HEK293 (cell line): Measurements from ENCODE around the gene C20orf204.
A peak's percentile ranks its signal among the peaks of the same experiment; 100 is the strongest.

Experiments used
- HOXA7 ChIP-seq: sonication (generic); formaldehyde crosslinking; IDR thresholded peaks from 2 replicates; pipeline ENCODE4 v1.8.1; 2022; ENCODE audit warnings: missing genetic modification reagents, borderline replicate concordance
- KLF8 ChIP-seq: fragments of 450-650 bp; formaldehyde crosslinking; IDR thresholded peaks from 2 replicates; pipeline ENCODE4 v1.5.1; 2016; ENCODE audit warnings: missing biosample characterization, missing genetic modification characterization
- RBAK ChIP-seq: fragments of 450-650 bp; formaldehyde crosslinking; IDR thresholded peaks from 2 replicates; pipeline ENCODE4 v1.5.1; 2016; ENCODE audit warnings: missing biosample characterization, missing genetic modification characterization
- ZBTB20 ChIP-seq: fragments of 450-650 bp; formaldehyde crosslinking; IDR thresholded peaks from 2 replicates; pipeline ENCODE4 v1.5.1; 2016; ENCODE audit warnings: missing biosample characterization, missing genetic modification characterization
- ZBTB48 ChIP-seq: fragments of 450-650 bp; formaldehyde crosslinking; IDR thresholded peaks from 2 replicates; pipeline ENCODE4 v1.5.1; 2016; ENCODE audit warnings: missing biosample characterization, missing genetic modification characterization
- ZBTB7A ChIP-seq: fragments of 450-650 bp; formaldehyde crosslinking; IDR thresholded peaks from 2 replicates; pipeline ENCODE4 v1.5.1; 2016; ENCODE audit warnings: low read depth, missing biosample characterization, missing genetic modification characterization
- ZBTB8A ChIP-seq: fragments of 450-650 bp; formaldehyde crosslinking; IDR thresholded peaks from 2 replicates; pipeline ENCODE4 v1.5.1; 2016; ENCODE audit warnings: missing biosample characterization, missing genetic modification characterization
- ZNF140 ChIP-seq: fragments of 450-650 bp; formaldehyde crosslinking; IDR thresholded peaks from 2 replicates; pipeline ENCODE4 v1.5.1; 2016; ENCODE audit warnings: missing biosample characterization, missing genetic modification characterization
- ZNF202 ChIP-seq: fragments of 450-650 bp; formaldehyde crosslinking; IDR thresholded peaks from 2 replicates; pipeline ENCODE4 v1.5.1; 2016; ENCODE audit warnings: missing biosample characterization, missing genetic modification characterization, borderline replicate concordance
- ZNF292 ChIP-seq: fragments of 450-650 bp; formaldehyde crosslinking; IDR thresholded peaks from 2 replicates; pipeline ENCODE4 v1.5.1; 2016; ENCODE audit warnings: low read depth, missing biosample characterization, missing genetic modification characterization, borderline replicate concordance
- ZNF433 ChIP-seq: fragments of 450-650 bp; formaldehyde crosslinking; IDR thresholded peaks from 2 replicates; pipeline ENCODE4 v1.5.1; 2016; ENCODE audit warnings: missing biosample characterization, missing genetic modification characterization, low read depth
- ZNF48 ChIP-seq: fragments of 450-650 bp; formaldehyde crosslinking; IDR thresholded peaks from 2 replicates; pipeline ENCODE4 v1.5.1; 2016; ENCODE audit warnings: missing biosample characterization, missing genetic modification characterization
- ZNF501 ChIP-seq: fragments of 450-650 bp; formaldehyde crosslinking; IDR thresholded peaks from 2 replicates; pipeline ENCODE4 v1.5.1; 2016; ENCODE audit warnings: missing biosample characterization, missing genetic modification characterization
- ZNF521 ChIP-seq: fragments of 450-650 bp; formaldehyde crosslinking; IDR thresholded peaks from 2 replicates; pipeline ENCODE4 v1.5.1; 2017; ENCODE audit warnings: missing biosample characterization, mild to moderate bottlenecking, missing genetic modification characterization
- ZNF530 ChIP-seq: fragments of 450-650 bp; formaldehyde crosslinking; IDR thresholded peaks from 2 replicates; pipeline ENCODE4 v1.5.1; 2016; ENCODE audit warnings: low read depth, missing biosample characterization, missing genetic modification characterization
- ZNF548 ChIP-seq: fragments of 450-650 bp; formaldehyde crosslinking; IDR thresholded peaks from 2 replicates; pipeline ENCODE4 v1.5.1; 2016; ENCODE audit warnings: missing biosample characterization, missing genetic modification characterization
- ZNF654 ChIP-seq: fragments of 450-650 bp; formaldehyde crosslinking; IDR thresholded peaks from 2 replicates; pipeline ENCODE4 v1.5.1; 2016; ENCODE audit warnings: low read depth, missing biosample characterization, missing genetic modification characterization
- ZNF677 ChIP-seq: fragments of 450-650 bp; IDR thresholded peaks from 2 replicates; pipeline ENCODE4 v1.5.0; 2018; ENCODE audit warnings: missing biosample characterization, mild to moderate bottlenecking, missing genetic modification characterization, moderate library complexity
- ZNF747 ChIP-seq: fragments of 450-650 bp; formaldehyde crosslinking; IDR thresholded peaks from 2 replicates; pipeline ENCODE4 v1.5.1; 2016; ENCODE audit warnings: missing biosample characterization, missing genetic modification characterization
- TF ChIP-seq, protein P1 (sequence below): fragments of 450-650 bp; formaldehyde crosslinking; IDR thresholded peaks from 2 replicates; pipeline ENCODE4 v1.5.1; 2016; ENCODE audit warnings: missing biosample characterization, missing genetic modification characterization
- TF ChIP-seq, protein P2 (sequence below): fragments of 450-650 bp; formaldehyde crosslinking; IDR thresholded peaks from 2 replicates; pipeline ENCODE4 v1.5.1; 2016; ENCODE audit warnings: missing biosample characterization, missing genetic modification characterization
- TF ChIP-seq, protein P3 (sequence below): fragments of 450-650 bp; formaldehyde crosslinking; IDR thresholded peaks from 2 replicates; pipeline ENCODE4 v1.5.1; 2016; ENCODE audit warnings: missing biosample characterization, missing genetic modification characterization
- TF ChIP-seq, protein P4 (sequence below): sonication (generic); formaldehyde crosslinking; IDR thresholded peaks from 2 replicates; pipeline ENCODE4 v1.8.1; 2022; ENCODE audit warnings: mild to moderate bottlenecking, moderate library complexity, missing genetic modification reagents
- TF ChIP-seq, protein P5 (sequence below): fragments of 450-650 bp; formaldehyde crosslinking; IDR thresholded peaks from 2 replicates; pipeline ENCODE4 v1.5.1; 2017; ENCODE audit warnings: missing biosample characterization, missing genetic modification characterization
- TF ChIP-seq, protein P6 (sequence below): fragments of 450-650 bp; formaldehyde crosslinking; IDR thresholded peaks from 2 replicates; pipeline ENCODE4 v1.5.1; 2016; ENCODE audit warnings: missing biosample characterization, missing genetic modification characterization, borderline replicate concordance

C20orf204 gene

DNA sequence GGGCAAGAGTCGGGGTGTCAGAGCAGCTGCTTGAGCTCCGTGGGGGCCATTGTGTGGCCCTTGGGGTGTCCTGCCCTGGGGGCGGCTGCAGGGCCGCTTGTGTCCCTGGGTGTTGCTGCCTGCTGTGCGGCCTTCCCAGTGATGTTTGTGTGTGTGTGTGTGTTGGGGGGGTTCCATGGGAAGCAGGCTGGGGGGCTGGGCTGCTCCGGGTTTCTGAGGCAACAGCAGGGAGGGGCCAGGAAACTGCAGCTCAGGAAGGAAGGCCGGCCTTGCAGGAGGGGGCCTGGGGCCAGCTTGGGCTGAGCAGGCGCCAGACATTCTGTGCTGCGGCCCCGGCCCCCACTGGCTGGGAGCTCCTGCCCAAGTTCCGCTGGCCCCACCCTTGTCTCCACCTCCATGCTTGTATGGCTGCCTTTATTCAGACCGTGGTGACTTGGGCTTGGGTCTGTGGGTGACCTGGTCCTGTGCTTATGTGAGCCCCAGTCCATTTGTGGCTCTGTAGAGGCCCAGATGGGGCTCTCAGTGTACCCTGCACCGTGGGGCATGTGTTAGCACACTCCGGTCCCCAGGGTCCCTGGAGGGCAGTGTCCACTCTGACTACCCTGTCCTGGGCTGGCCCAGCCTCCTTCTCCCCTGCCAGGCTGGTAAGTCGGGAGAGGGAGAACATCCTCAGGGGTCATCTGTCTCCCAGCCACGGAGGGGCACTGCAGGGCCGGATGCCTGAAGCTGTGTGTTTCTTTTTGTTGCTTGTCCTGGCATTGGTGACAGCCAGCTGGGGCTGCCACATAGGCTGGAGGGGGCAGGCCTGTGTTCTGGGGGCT, 18.1 kb downstream of the C20orf204 start (continued):
- TF ChIP-seq, protein P1, sequence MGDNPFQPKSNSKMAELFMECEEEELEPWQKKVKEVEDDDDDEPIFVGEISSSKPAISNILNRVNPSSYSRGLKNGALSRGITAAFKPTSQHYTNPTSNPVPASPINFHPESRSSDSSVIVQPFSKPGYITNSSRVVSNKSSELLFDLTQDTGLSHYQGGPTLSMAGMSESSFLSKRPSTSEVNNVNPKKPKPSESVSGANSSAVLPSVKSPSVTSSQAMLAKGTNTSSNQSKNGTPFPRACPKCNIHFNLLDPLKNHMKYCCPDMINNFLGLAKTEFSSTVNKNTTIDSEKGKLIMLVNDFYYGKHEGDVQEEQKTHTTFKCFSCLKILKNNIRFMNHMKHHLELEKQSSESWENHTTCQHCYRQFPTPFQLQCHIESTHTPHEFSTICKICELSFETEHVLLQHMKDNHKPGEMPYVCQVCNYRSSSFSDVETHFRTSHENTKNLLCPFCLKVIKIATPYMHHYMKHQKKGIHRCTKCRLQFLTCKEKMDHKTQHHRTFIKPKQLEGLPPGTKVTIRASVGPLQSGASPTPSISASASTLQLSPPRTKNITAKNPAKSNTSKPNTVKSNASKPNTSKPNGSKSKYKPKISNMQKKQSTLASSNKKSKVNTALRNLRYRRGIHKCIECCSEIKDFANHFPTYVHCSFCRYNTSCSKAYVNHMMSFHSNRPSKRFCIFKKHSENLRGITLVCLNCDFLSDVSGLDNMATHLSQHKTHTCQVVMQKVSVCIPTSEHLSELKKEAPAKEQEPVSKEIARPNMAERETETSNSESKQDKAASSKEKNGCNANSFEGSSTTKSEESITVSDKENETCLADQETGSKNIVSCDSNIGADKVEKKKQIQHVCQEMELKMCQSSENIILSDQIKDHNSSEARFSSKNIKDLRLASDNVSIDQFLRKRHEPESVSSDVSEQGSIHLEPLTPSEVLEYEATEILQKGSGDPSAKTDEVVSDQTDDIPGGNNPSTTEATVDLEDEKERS (tag by site-specific recombination), result no peak
- TF ChIP-seq ZNF140 (no peak), ZBTB7A (tag by site-specific recombination) (0 out of 2 replicates have a peak, but pooled peaks have one; percentile 15), ZBTB20 (tag by site-specific recombination) (peak; percentile 22; the same call in 1 of the 2 replicates), RBAK (tag by site-specific recombination) (no peak), ZNF521 (no peak), ZBTB8A (tag by site-specific recombination) (peak; percentile 44; the same call in 1 of the 2 replicates), ZNF48 (tag by site-specific recombination) (no peak), ZNF747 (tag by site-specific recombination) (no peak), HOXA7 (no peak), ZNF548 (tag by site-specific recombination) (no peak), ZNF677 (tag by site-specific recombination) (no peak), ZNF501 (tag by site-specific recombination) (no peak), ZNF292 (tag by site-specific recombination) (no peak), ZNF433 (no peak), ZBTB48 (tag by site-specific recombination) (peak; percentile 54; the same call in 1 of the 2 replicates), KLF8 (tag by site-specific recombination) (no peak), ZNF530 (tag by site-specific recombination) (no peak), ZNF202 (tag by site-specific recombination) (no peak), ZNF654 (tag by site-specific recombination) (no peak)
- TF ChIP-seq, protein P2, sequence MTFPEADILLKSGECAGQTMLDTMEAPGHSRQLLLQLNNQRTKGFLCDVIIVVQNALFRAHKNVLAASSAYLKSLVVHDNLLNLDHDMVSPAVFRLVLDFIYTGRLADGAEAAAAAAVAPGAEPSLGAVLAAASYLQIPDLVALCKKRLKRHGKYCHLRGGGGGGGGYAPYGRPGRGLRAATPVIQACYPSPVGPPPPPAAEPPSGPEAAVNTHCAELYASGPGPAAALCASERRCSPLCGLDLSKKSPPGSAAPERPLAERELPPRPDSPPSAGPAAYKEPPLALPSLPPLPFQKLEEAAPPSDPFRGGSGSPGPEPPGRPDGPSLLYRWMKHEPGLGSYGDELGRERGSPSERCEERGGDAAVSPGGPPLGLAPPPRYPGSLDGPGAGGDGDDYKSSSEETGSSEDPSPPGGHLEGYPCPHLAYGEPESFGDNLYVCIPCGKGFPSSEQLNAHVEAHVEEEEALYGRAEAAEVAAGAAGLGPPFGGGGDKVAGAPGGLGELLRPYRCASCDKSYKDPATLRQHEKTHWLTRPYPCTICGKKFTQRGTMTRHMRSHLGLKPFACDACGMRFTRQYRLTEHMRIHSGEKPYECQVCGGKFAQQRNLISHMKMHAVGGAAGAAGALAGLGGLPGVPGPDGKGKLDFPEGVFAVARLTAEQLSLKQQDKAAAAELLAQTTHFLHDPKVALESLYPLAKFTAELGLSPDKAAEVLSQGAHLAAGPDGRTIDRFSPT (tag by site-specific recombination), result 0 out of 2 replicates have a peak, but pooled peaks have one; percentile 19
- TF ChIP-seq, protein P3, sequence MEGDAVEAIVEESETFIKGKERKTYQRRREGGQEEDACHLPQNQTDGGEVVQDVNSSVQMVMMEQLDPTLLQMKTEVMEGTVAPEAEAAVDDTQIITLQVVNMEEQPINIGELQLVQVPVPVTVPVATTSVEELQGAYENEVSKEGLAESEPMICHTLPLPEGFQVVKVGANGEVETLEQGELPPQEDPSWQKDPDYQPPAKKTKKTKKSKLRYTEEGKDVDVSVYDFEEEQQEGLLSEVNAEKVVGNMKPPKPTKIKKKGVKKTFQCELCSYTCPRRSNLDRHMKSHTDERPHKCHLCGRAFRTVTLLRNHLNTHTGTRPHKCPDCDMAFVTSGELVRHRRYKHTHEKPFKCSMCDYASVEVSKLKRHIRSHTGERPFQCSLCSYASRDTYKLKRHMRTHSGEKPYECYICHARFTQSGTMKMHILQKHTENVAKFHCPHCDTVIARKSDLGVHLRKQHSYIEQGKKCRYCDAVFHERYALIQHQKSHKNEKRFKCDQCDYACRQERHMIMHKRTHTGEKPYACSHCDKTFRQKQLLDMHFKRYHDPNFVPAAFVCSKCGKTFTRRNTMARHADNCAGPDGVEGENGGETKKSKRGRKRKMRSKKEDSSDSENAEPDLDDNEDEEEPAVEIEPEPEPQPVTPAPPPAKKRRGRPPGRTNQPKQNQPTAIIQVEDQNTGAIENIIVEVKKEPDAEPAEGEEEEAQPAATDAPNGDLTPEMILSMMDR (tag by site-specific recombination), result peak; percentile 60; the same call in 1 of the 2 replicates
- TF ChIP-seq, protein P4, sequence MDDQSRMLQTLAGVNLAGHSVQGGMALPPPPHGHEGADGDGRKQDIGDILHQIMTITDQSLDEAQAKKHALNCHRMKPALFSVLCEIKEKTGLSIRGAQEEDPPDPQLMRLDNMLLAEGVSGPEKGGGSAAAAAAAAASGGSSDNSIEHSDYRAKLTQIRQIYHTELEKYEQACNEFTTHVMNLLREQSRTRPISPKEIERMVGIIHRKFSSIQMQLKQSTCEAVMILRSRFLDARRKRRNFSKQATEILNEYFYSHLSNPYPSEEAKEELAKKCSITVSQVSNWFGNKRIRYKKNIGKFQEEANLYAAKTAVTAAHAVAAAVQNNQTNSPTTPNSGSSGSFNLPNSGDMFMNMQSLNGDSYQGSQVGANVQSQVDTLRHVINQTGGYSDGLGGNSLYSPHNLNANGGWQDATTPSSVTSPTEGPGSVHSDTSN (CRISPR knock-in tag), result no peak
- TF ChIP-seq, protein P5, sequence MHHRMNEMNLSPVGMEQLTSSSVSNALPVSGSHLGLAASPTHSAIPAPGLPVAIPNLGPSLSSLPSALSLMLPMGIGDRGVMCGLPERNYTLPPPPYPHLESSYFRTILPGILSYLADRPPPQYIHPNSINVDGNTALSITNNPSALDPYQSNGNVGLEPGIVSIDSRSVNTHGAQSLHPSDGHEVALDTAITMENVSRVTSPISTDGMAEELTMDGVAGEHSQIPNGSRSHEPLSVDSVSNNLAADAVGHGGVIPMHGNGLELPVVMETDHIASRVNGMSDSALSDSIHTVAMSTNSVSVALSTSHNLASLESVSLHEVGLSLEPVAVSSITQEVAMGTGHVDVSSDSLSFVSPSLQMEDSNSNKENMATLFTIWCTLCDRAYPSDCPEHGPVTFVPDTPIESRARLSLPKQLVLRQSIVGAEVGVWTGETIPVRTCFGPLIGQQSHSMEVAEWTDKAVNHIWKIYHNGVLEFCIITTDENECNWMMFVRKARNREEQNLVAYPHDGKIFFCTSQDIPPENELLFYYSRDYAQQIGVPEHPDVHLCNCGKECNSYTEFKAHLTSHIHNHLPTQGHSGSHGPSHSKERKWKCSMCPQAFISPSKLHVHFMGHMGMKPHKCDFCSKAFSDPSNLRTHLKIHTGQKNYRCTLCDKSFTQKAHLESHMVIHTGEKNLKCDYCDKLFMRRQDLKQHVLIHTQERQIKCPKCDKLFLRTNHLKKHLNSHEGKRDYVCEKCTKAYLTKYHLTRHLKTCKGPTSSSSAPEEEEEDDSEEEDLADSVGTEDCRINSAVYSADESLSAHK (tag by site-specific recombination), result no peak
- TF ChIP-seq, protein P6, sequence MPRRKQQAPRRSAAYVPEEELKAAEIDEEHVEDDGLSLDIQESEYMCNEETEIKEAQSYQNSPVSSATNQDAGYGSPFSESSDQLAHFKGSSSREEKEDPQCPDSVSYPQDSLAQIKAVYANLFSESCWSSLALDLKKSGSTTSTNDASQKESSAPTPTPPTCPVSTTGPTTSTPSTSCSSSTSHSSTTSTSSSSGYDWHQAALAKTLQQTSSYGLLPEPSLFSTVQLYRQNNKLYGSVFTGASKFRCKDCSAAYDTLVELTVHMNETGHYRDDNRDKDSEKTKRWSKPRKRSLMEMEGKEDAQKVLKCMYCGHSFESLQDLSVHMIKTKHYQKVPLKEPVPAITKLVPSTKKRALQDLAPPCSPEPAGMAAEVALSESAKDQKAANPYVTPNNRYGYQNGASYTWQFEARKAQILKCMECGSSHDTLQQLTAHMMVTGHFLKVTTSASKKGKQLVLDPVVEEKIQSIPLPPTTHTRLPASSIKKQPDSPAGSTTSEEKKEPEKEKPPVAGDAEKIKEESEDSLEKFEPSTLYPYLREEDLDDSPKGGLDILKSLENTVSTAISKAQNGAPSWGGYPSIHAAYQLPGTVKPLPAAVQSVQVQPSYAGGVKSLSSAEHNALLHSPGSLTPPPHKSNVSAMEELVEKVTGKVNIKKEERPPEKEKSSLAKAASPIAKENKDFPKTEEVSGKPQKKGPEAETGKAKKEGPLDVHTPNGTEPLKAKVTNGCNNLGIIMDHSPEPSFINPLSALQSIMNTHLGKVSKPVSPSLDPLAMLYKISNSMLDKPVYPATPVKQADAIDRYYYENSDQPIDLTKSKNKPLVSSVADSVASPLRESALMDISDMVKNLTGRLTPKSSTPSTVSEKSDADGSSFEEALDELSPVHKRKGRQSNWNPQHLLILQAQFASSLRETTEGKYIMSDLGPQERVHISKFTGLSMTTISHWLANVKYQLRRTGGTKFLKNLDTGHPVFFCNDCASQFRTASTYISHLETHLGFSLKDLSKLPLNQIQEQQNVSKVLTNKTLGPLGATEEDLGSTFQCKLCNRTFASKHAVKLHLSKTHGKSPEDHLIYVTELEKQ (tag by site-specific recombination), result no peak
